ENCODE data around the gene CNTLN.

- no peak for TF ChIP-seq CTCF (conservative IDR thresholded peaks at IDR 0.05 in 1 of 2, IDR thresholded peaks at IDR 0.05 in 1 of 2; ENCODE audit: low read depth in 1 of 2, low read length in 2 of 2)
- no peak for TF ChIP-seq EZH2 (IDR thresholded peaks at IDR 0.05; ENCODE audit: low read length, missing control alignments)
Measured at GRCh38 chr9:17291766-17292165, 156.9 kb downstream of the CNTLN start.
